Medulla oblongata (tissue), 1 donor: ENCODE data around the gene SLC3A2.
A peak's percentile ranks its signal among the peaks of the same experiment; 100 is the strongest.
"Not testable (repeated sequence)": the region's sequence is repeated elsewhere in the genome, so short reads cannot be mapped to it uniquely, and the experiment has no call there.

ENCODE experiments used
- DNase-seq: peaks from one replicate; pipeline ENCODE4 v3.0.0-alpha.2; 2015; ENCODE audit errors: extremely low spot score

Gene SLC3A2

GRCh38 chr11:62880803-62881578 lies at the start of gene SLC3A2:
SLC3A2 (plus strand) TSS chr11:62880896; CDS start chr11:62881024, 128 bp downstream.
- peak; percentile 93 for DNase-seq

- no peak for DNase-seq
Observed at GRCh38 chr11:62830904-62831519, 49.7 kb upstream of the SLC3A2 start.

GRCh38 chr11:62831520-62832335 lies 49.0 kb upstream of the SLC3A2 start, which contains the start of gene STX5:
STX5 (minus strand) TSS chr11:62832051; CDS start chr11:62831243, 808 bp downstream.
- peak; percentile 99 for DNase-seq

- DNase-seq = no peak
Observed at GRCh38 chr11:62832336-62833234, 48.1 kb upstream of the SLC3A2 start, which contains the start of gene TEX54. TEX54 (minus strand) TSS chr11:62832841.

- no peak for DNase-seq
Observed at GRCh38 chr11:62835336-62835735, 45.4 kb upstream of the SLC3A2 start.

- peak; percentile 97 for DNase-seq
Observed at GRCh38 chr11:62839050-62839945, 41.4 kb upstream of the SLC3A2 start, which contains the start of gene WDR74. WDR74 (minus strand) TSS chr11:62839590; CDS start chr11:62839570, 20 bp downstream.

- DNase-seq = peak; percentile 70
Observed at GRCh38 chr11:62840721-62841360, 39.9 kb upstream of the SLC3A2 start.

GRCh38 chr11:62841361-62842170 lies 39.1 kb upstream of the SLC3A2 start:
- peak; percentile 97 for DNase-seq

- DNase-seq = no peak
Observed at GRCh38 chr11:62842171-62842741, 38.4 kb upstream of the SLC3A2 start.

- DNase-seq = not testable (repeated sequence)
Observed at GRCh38 chr11:62842891-62843290, 37.8 kb upstream of the SLC3A2 start.

GRCh38 chr11:62843466-62843865 lies 37.2 kb upstream of the SLC3A2 start:
- no peak for DNase-seq

GRCh38 chr11:62844154-62844553 lies 36.5 kb upstream of the SLC3A2 start:
- no peak for DNase-seq

GRCh38 chr11:62846177-62846576 lies 34.5 kb upstream of the SLC3A2 start:
- no peak for DNase-seq

GRCh38 chr11:62847767-62848314 lies 32.9 kb upstream of the SLC3A2 start:
- no peak for DNase-seq

GRCh38 chr11:62850911-62851806 lies 29.5 kb upstream of the SLC3A2 start:
- DNase-seq = no peak

GRCh38 chr11:62851807-62852522 lies 28.7 kb upstream of the SLC3A2 start:
- DNase-seq = no peak
